Measurements from ENCODE around the gene CDKL2.

- TF ChIP-seq, protein P1, sequence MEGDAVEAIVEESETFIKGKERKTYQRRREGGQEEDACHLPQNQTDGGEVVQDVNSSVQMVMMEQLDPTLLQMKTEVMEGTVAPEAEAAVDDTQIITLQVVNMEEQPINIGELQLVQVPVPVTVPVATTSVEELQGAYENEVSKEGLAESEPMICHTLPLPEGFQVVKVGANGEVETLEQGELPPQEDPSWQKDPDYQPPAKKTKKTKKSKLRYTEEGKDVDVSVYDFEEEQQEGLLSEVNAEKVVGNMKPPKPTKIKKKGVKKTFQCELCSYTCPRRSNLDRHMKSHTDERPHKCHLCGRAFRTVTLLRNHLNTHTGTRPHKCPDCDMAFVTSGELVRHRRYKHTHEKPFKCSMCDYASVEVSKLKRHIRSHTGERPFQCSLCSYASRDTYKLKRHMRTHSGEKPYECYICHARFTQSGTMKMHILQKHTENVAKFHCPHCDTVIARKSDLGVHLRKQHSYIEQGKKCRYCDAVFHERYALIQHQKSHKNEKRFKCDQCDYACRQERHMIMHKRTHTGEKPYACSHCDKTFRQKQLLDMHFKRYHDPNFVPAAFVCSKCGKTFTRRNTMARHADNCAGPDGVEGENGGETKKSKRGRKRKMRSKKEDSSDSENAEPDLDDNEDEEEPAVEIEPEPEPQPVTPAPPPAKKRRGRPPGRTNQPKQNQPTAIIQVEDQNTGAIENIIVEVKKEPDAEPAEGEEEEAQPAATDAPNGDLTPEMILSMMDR (IDR thresholded peaks at IDR 0.05 in 2 of 3, conservative IDR thresholded peaks at IDR 0.05 in 1 of 3; ENCODE audit: insufficient read depth in 2 of 3, low read depth in 1 of 3, low read length in 3 of 3), result no peak
- TF ChIP-seq HEY1 (CRISPR knock-in tag; IDR thresholded peaks at IDR 0.05; ENCODE audit: borderline replicate concordance), result no peak
- no peak for TF ChIP-seq ZNF644 (tag; IDR thresholded peaks at IDR 0.05; ENCODE audit: low read depth)
These were observed at the start of gene CDKL2 for GRCh38 chr4:75630174-75630936.

Data from K562 (cell line).